AG20443 (cell line): ENCODE measurements around the gene CACNG6.

Experiments
- DNase-seq: peaks from one replicate; pipeline ENCODE4 v3.0.0; 2012; ENCODE audit warnings: low spot score, mixed read lengths

CACNG6 gene

DNA sequence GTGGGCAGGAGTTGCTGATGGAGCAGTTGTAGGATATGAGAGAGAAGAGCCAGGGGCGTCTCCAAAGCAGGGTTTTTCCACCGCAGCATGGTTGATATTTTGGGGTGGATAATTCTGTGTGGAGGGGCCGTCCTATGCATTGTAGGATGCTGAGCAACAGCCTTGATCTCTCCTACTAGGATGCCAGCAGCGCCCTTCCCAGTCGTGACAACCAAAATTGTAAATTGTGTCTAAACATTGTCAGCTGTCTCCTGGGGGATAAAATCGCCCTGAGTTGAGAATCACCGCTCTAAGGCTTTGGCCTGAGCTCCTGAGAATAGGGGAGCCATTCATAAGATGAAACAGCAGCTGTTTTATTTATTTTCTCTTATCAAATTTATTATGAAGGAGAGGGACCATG, 24.5 kb upstream of the CACNG6 start:
- DNase-seq = no peak

DNA sequence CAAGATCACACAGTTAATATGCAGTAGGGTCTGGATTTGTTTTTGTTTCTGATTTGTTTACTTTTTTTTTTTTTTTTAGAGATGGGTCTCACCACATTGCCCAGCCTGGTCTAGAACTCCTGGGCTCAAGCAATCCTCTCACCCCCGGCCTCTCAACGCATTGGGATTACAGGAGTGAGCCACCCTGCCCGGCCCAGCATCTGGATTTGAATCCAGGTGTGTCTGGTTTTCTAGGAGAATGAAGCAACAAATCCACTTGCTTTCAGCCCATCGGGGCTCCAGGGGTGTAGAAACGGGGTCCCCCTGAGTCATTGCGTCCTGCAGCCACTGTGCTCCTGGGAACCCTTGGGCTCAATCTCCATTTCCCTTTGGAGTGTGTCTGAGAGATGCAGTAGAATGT, 22.1 kb upstream of the CACNG6 start:
- no peak for DNase-seq

- DNase-seq = no peak
Observed at GRCh38 chr19:53971673-53972072, 19.8 kb upstream of the CACNG6 start.

GRCh38 chr19:53977429-53977990, 13.9 kb upstream of the CACNG6 start:
- DNase-seq = peak; percentile 89

- DNase-seq = peak; percentile 84
Observed at GRCh38 chr19:53977991-53978731, 13.3 kb upstream of the CACNG6 start.

- DNase-seq = no peak
Observed at GRCh38 chr19:53978975-53979801, 12.2 kb upstream of the CACNG6 start.

- no peak for DNase-seq
Observed at GRCh38 chr19:53980539-53981375, 10.7 kb upstream of the CACNG6 start.

DNA sequence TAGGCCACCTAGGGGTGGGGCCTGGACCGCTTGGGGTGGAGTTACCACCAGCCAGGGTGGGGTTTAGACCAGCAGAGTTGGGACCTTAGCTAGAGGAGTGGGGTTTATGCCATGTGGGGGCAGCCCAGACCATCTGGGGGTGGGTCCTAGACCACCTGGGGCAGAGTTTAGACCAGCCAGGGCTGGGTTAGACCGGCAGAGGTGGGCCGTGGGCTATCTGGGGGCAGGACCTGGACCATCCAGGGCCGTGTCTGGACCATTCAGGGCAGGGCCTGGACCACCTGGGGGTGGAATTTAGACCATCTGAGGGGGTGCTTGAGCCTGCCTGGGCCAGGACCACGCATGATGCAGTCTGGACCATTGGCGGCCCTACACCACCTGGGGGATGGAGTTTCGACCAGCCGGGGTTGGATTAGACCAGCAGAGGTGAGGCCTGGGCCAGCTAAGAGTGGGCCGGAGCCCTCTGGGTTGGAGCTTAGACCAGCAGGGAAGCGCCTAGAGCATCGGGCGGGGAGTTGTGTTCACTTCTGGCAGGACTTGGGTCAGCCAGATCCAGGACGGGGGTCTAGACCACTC, 10.0 kb upstream of the CACNG6 start:
- DNase-seq = no peak

- peak; percentile 47 for DNase-seq
Observed at GRCh38 chr19:53982001-53982451, 9.4 kb upstream of the CACNG6 start.

DNA sequence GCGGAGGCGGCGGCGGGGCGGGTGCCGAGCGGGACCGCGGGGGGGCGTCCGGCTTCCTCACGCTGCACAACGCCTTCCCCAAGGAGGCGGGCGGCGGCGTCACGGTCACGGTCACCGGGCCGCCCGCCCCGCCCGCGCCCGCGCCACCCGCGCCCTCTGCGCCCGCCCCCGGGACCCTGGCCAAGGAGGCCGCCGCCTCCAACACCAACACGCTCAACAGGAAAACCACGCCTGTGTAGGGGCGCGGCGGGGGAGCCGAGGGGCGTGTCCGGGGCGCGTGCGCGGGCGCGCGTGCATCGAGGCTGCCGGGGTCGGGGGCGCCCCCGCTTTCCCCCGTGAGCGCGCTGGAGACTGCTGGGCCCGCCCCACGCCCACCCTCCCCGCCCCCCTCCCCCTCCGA, 8.8 kb upstream of the CACNG6 start:
- DNase-seq = peak; percentile 71

GRCh38 chr19:53983457-53984289, 7.8 kb upstream of the CACNG6 start:
- no peak for DNase-seq

DNA sequence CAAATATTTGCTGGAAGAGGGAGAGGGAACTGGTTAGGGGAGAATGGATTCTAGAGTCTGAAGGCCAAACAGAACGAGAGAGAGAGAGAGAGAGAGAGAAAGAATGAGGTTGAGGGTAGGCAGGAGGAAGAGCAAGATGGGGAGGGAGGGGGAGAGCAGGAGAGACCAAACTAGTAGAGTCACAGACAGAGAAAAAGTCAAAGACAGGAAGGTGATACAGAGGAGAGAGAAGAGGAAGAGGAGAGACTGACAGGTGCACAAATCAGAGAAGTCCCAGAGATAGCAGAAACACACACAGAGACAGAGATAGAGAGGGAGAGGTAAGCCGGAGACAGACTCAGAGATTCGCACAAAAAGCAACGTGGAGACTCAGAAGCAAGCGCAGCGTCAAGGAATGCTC, 5.6 kb upstream of the CACNG6 start:
- DNase-seq = no peak

- DNase-seq = no peak
Observed at GRCh38 chr19:53988981-53989380, 2.5 kb upstream of the CACNG6 start.

DNA sequence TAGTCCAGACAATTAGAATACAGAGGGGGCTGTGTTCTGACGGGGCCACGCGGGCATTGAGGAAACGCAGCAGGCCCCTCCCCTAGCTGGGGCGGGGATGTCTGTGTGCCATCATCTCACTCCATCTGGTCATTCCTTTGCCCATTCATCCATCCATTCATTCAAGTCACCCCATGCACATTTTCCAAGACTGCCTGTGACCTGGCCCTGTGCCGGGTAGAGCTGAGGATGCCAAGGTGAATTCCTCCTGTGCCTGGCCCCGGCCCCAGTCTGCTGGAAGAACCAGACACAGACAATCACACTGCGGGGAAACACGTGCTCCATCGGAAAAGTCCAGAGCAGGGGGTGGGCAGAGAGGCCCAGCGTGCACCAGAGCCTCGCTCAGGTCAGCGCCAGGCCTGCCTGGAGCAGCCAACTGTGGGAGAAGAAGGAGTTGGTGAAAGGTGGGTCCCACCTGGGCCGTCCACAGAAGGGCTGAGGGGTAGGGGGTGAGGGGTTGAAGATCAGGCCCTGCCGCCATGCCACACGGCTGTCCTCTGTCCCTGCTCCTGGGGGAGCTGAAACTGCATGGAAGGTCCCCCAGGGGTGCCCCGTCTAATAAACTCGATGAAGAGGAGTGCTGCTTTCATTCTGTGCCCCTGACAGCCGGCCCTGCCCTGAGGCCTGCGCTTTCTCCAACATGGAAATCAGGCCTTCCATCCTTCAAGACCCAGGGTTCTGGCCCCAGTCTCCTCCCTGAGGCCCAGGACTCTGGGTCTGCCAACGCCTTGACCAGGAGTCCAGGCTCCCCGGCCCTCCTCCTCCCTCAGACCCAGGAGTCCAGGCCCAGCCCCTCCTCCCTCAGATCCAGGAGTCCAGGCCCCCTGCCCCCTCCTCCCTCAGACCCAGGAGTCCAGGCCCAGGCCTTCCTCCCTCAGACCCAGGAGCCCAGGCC, 1.6 kb upstream of the CACNG6 start:
- no peak for DNase-seq

DNA sequence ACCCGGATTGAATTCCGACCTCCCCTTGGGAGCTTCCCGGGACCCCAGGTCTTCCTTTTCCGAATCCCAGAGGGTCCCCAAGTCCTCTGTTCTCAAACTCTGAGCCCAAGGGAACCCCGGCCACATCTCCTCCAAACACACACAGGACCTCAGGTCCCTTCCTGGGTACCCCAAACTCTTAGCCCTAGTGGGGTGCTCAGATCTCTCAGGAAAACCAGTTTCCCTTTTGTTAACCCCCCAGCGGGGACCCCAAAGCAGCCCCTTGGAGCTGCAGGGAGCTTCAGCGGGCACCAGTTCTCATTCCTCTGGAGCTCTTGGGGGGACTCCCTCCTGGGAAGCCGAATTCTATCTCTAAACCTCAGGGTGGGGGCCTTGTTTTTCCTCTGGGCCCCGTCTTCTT, 774 bp downstream of the CACNG6 start:
- no peak for DNase-seq

- no peak for DNase-seq
Observed at GRCh38 chr19:53992815-53993214, 1.4 kb downstream of the CACNG6 start.

DNA sequence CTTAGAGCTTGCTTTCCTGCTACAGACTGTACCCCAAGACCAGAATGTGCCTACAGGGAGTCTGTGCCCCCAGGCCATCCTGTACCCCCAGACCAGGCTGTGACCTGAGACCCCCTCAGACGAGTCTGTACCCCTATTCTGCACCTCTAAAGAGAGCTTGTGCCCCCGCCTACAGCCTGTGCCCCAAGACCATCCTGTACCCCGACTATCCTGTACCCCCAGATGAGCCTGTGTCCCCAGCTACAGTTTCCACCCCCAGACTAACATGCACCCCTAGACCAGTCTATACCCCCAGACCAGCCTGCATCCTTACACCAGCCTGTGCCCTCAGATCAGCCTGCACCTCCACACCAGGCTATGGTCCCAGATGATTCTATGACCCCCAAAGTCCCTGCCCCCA, 2.0 kb downstream of the CACNG6 start:
- no peak for DNase-seq

DNA sequence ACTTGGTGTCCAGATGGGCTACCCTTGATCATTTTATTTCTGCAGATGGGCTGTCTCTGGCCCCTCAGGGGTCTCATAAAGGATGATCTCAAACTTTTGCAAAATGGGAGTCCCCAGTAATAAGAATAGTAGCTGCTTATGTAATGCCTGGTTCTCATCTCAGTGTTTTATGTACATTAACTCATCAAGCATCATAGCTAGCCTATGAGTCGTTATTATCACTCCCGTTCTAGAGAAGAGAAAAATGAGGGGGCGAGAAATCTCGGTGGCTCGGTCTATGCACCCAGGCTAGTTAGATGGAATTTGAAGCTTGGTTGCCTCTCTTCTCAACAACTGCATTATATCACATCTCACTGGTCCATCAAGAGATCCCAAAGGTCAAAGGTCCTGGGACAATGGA, 3.4 kb downstream of the CACNG6 start:
- no peak for DNase-seq

DNA sequence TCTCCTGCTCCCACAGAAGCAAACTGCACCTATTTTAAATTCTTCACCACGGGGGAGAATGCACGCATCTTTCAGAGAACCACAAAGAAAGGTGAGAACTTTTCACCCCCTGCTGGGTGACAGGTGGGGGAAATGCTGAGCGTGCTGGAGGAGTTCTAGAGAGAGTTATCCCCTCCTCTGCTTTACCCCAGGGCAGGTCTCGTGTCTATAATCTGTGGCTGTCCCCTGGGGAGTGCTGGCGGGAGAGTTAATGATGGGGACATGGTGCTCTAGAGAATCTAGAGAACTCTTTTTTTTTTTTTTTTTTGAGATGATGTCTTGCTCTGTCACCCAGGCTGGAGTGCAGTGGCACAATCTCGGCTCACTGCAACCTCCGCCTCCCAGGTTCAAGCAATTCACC, 6.8 kb downstream of the CACNG6 start:
- no peak for DNase-seq

- DNase-seq = no peak
Observed at GRCh38 chr19:53999694-54000093, 8.3 kb downstream of the CACNG6 start.
